ENCODE results near the gene WDR54.
A peak's percentile ranks its signal among the peaks of the same experiment; 100 is the strongest.

WDR54 gene

GRCh38 chr2:74407682-74408081, 13.8 kb upstream of the WDR54 start:
- H3K27me3 ChIP-seq (ENCODE audit: low read depth, low read length) = no peaks in the 10 kb centered on the region
- H3K4me3 ChIP-seq (ENCODE audit: low read depth in 1 of 2, low read length in 2 of 2) = no peak overlapping the region
- no peaks in the 10 kb centered on the region for H3K36me3 ChIP-seq (ENCODE audit: control insufficient read depth in 1 of 2, insufficient read depth in 2 of 2, low read length in 2 of 2)
- no peaks in the 10 kb centered on the region for H3K9me3 ChIP-seq (ENCODE audit: control insufficient read depth in 1 of 2, low read length in 2 of 2)
- peaks cover 0 to 4% of the 10 kb centered on the region in 2 donors for H3K4me1 ChIP-seq (ENCODE audit: control insufficient read depth in 1 of 2, insufficient read depth in 2 of 2, low read length in 2 of 2)
- H3K27ac ChIP-seq (ENCODE audit: low read length) = no peak overlapping the region

GRCh38 chr2:74413001-74413698, 8.4 kb upstream of the WDR54 start:
- Histone ChIP-seq H3K36me3 (ENCODE audit: control insufficient read depth in 1 of 2, insufficient read depth in 2 of 2, low read length in 2 of 2) (no peaks in the 10 kb centered on the region), H3K4me1 (ENCODE audit: control insufficient read depth in 1 of 2, insufficient read depth in 2 of 2, low read length in 2 of 2) (peaks cover 8 to 36% of the 10 kb centered on the region in 2 donors), H3K27ac (ENCODE audit: low read length) (no peak overlapping the region), H3K9me3 (ENCODE audit: control insufficient read depth in 1 of 2, low read length in 2 of 2) (no peaks in the 10 kb centered on the region), H3K4me3 (ENCODE audit: low read depth in 1 of 2, low read length in 2 of 2) (no peak overlapping the region), H3K27me3 (ENCODE audit: low read depth, low read length) (no peaks in the 10 kb centered on the region)

GRCh38 chr2:74414441-74414840, 7.1 kb upstream of the WDR54 start:
- H3K4me3 ChIP-seq (ENCODE audit: low read depth in 1 of 2, low read length in 2 of 2) = peak overlapping the region; percentile 76 to 78
- no peaks in the 10 kb centered on the region for H3K36me3 ChIP-seq (ENCODE audit: control insufficient read depth in 1 of 2, insufficient read depth in 2 of 2, low read length in 2 of 2)
- H3K4me1 ChIP-seq (ENCODE audit: control insufficient read depth in 1 of 2, insufficient read depth in 2 of 2, low read length in 2 of 2) = peaks cover 8 to 36% of the 10 kb centered on the region in 2 donors
- H3K9me3 ChIP-seq (ENCODE audit: control insufficient read depth in 1 of 2, low read length in 2 of 2) = no peaks in the 10 kb centered on the region
- no peaks in the 10 kb centered on the region for H3K27me3 ChIP-seq (ENCODE audit: low read depth, low read length)
- H3K27ac ChIP-seq (ENCODE audit: low read length) = no peak overlapping the region

GRCh38 chr2:74414881-74415761, 6.4 kb upstream of the WDR54 start:
- Histone ChIP-seq H3K9me3 (ENCODE audit: control insufficient read depth in 1 of 2, low read length in 2 of 2) (no peaks in the 10 kb centered on the region), H3K4me1 (ENCODE audit: control insufficient read depth in 1 of 2, insufficient read depth in 2 of 2, low read length in 2 of 2) (peaks cover 8 to 36% of the 10 kb centered on the region in 2 donors), H3K27me3 (ENCODE audit: low read depth, low read length) (no peaks in the 10 kb centered on the region), H3K27ac (ENCODE audit: low read length) (no peak overlapping the region), H3K4me3 (ENCODE audit: low read depth in 1 of 2, low read length in 2 of 2) (peak overlapping the region; percentile 76 to 78), H3K36me3 (ENCODE audit: control insufficient read depth in 1 of 2, insufficient read depth in 2 of 2, low read length in 2 of 2) (no peaks in the 10 kb centered on the region)

GRCh38 chr2:74415762-74416395, 5.7 kb upstream of the WDR54 start:
- Histone ChIP-seq H3K4me3 (ENCODE audit: low read depth in 1 of 2, low read length in 2 of 2) (peak overlapping the region; percentile 76 to 78), H3K27ac (ENCODE audit: low read length) (no peak overlapping the region), H3K27me3 (ENCODE audit: low read depth, low read length) (no peaks in the 10 kb centered on the region), H3K4me1 (ENCODE audit: control insufficient read depth in 1 of 2, insufficient read depth in 2 of 2, low read length in 2 of 2) (peaks cover 8 to 36% of the 10 kb centered on the region in 2 donors), H3K36me3 (ENCODE audit: control insufficient read depth in 1 of 2, insufficient read depth in 2 of 2, low read length in 2 of 2) (no peaks in the 10 kb centered on the region), H3K9me3 (ENCODE audit: control insufficient read depth in 1 of 2, low read length in 2 of 2) (no peaks in the 10 kb centered on the region)

GRCh38 chr2:74416778-74417177, 4.8 kb upstream of the WDR54 start:
- Histone ChIP-seq H3K4me1 (ENCODE audit: control insufficient read depth in 1 of 2, insufficient read depth in 2 of 2, low read length in 2 of 2) (peaks cover 8 to 37% of the 10 kb centered on the region in 2 donors), H3K4me3 (ENCODE audit: low read depth in 1 of 2, low read length in 2 of 2) (no peak overlapping the region), H3K9me3 (ENCODE audit: control insufficient read depth in 1 of 2, low read length in 2 of 2) (no peaks in the 10 kb centered on the region), H3K36me3 (ENCODE audit: control insufficient read depth in 1 of 2, insufficient read depth in 2 of 2, low read length in 2 of 2) (no peaks in the 10 kb centered on the region), H3K27me3 (ENCODE audit: low read depth, low read length) (no peaks in the 10 kb centered on the region), H3K27ac (ENCODE audit: low read length) (no peak overlapping the region)

GRCh38 chr2:74417197-74417596, 4.3 kb upstream of the WDR54 start:
- Histone ChIP-seq H3K27me3 (ENCODE audit: low read depth, low read length) (no peaks in the 10 kb centered on the region), H3K36me3 (ENCODE audit: control insufficient read depth in 1 of 2, insufficient read depth in 2 of 2, low read length in 2 of 2) (no peaks in the 10 kb centered on the region), H3K4me3 (ENCODE audit: low read depth in 1 of 2, low read length in 2 of 2) (no peak overlapping the region), H3K4me1 (ENCODE audit: control insufficient read depth in 1 of 2, insufficient read depth in 2 of 2, low read length in 2 of 2) (peaks cover 8 to 42% of the 10 kb centered on the region in 2 donors), H3K9me3 (ENCODE audit: control insufficient read depth in 1 of 2, low read length in 2 of 2) (no peaks in the 10 kb centered on the region), H3K27ac (ENCODE audit: low read length) (no peak overlapping the region)

- Histone ChIP-seq H3K36me3 (ENCODE audit: control insufficient read depth in 1 of 2, insufficient read depth in 2 of 2, low read length in 2 of 2) (no peaks in the 10 kb centered on the region), H3K4me3 (ENCODE audit: low read depth in 1 of 2, low read length in 2 of 2) (no peak overlapping the region), H3K27ac (ENCODE audit: low read length) (no peak overlapping the region), H3K9me3 (ENCODE audit: control insufficient read depth in 1 of 2, low read length in 2 of 2) (no peaks in the 10 kb centered on the region), H3K27me3 (ENCODE audit: low read depth, low read length) (no peaks in the 10 kb centered on the region), H3K4me1 (ENCODE audit: control insufficient read depth in 1 of 2, insufficient read depth in 2 of 2, low read length in 2 of 2) (peaks cover 8 to 39% of the 10 kb centered on the region in 2 donors)
These were observed 3.8 kb upstream of the WDR54 start for GRCh38 chr2:74417763-74418162.

GRCh38 chr2:74418312-74418711, 3.2 kb upstream of the WDR54 start:
- Histone ChIP-seq H3K27ac (ENCODE audit: low read length) (no peak overlapping the region), H3K9me3 (ENCODE audit: control insufficient read depth in 1 of 2, low read length in 2 of 2) (no peaks in the 10 kb centered on the region), H3K36me3 (ENCODE audit: control insufficient read depth in 1 of 2, insufficient read depth in 2 of 2, low read length in 2 of 2) (no peaks in the 10 kb centered on the region), H3K27me3 (ENCODE audit: low read depth, low read length) (no peaks in the 10 kb centered on the region), H3K4me3 (ENCODE audit: low read depth in 1 of 2, low read length in 2 of 2) (no peak overlapping the region), H3K4me1 (ENCODE audit: control insufficient read depth in 1 of 2, insufficient read depth in 2 of 2, low read length in 2 of 2) (peaks cover 8 to 35% of the 10 kb centered on the region in 2 donors)

GRCh38 chr2:74419345-74419744, 2.2 kb upstream of the WDR54 start:
- Histone ChIP-seq H3K4me3 (ENCODE audit: low read depth in 1 of 2, low read length in 2 of 2) (no peak overlapping the region), H3K9me3 (ENCODE audit: control insufficient read depth in 1 of 2, low read length in 2 of 2) (no peaks in the 10 kb centered on the region), H3K4me1 (ENCODE audit: control insufficient read depth in 1 of 2, insufficient read depth in 2 of 2, low read length in 2 of 2) (peaks cover 4 to 26% of the 10 kb centered on the region in 2 donors), H3K27me3 (ENCODE audit: low read depth, low read length) (no peaks in the 10 kb centered on the region), H3K36me3 (ENCODE audit: control insufficient read depth in 1 of 2, insufficient read depth in 2 of 2, low read length in 2 of 2) (no peaks in the 10 kb centered on the region), H3K27ac (ENCODE audit: low read length) (no peak overlapping the region)

GRCh38 chr2:74420006-74420405, 1.5 kb upstream of the WDR54 start:
- no peak overlapping the region for H3K4me3 ChIP-seq (ENCODE audit: low read depth in 1 of 2, low read length in 2 of 2)
- H3K4me1 ChIP-seq (ENCODE audit: control insufficient read depth in 1 of 2, insufficient read depth in 2 of 2, low read length in 2 of 2) = peaks cover 3 to 20% of the 10 kb centered on the region in 2 donors
- H3K9me3 ChIP-seq (ENCODE audit: control insufficient read depth in 1 of 2, low read length in 2 of 2) = no peaks in the 10 kb centered on the region
- H3K27ac ChIP-seq (ENCODE audit: low read length) = no peak overlapping the region
- H3K27me3 ChIP-seq (ENCODE audit: low read depth, low read length) = no peaks in the 10 kb centered on the region
- no peaks in the 10 kb centered on the region for H3K36me3 ChIP-seq (ENCODE audit: control insufficient read depth in 1 of 2, insufficient read depth in 2 of 2, low read length in 2 of 2)

Measured in muscle layer of duodenum (tissue), 2 donors.